GM18907 (cell line): Measurements from ENCODE around the gene LRCH1.
A peak's percentile ranks its signal among the peaks of the same experiment; 100 is the strongest.

ENCODE experiments used
- ATAC-seq: cut with Tn5 transposase; IDR thresholded peaks from one replicate; pipeline ENCODE4 v1.9.1; 2021; ENCODE audit warnings: mild to moderate bottlenecking, moderate library complexity; ENCODE audit not compliant: unreplicated experiment

The LRCH1 gene

GRCh38 chr13:46782691-46783090 lies 229.7 kb downstream of the LRCH1 start:
- ATAC-seq = no peak

- no peak for ATAC-seq
Measured at GRCh38 chr13:46783504-46783903, 230.5 kb downstream of the LRCH1 start.

- no peak for ATAC-seq
Measured at GRCh38 chr13:46795321-46795720, 242.4 kb downstream of the LRCH1 start.

GRCh38 chr13:46796129-46796514 lies 243.2 kb downstream of the LRCH1 start:
- ATAC-seq = no peak

GRCh38 chr13:46796515-46797474 lies 243.8 kb downstream of the LRCH1 start, which contains the start of gene ESD:
TSS of gene ESD (minus strand) at chr13:46797161. CDS start at chr13:46791413, 5,748 bp downstream.
- ATAC-seq = peak; percentile 91

- no peak for ATAC-seq
Measured at GRCh38 chr13:46797501-46798237, 244.7 kb downstream of the LRCH1 start.

- no peak for ATAC-seq
Measured at GRCh38 chr13:46799139-46799538, 246.2 kb downstream of the LRCH1 start.

- ATAC-seq = no peak
Measured at GRCh38 chr13:46801858-46802257, 248.9 kb downstream of the LRCH1 start.
